Liver (tissue), 9 donors: ENCODE data around the gene TBCD. TPM values are rescaled to one million over a fixed set of nuclear protein-coding genes. Genes with fewer than 3 reads are reported as not detected.

ENCODE experiments used
- DNase-seq: peaks from one replicate; pipeline ENCODE4 v3.0.0-alpha.2; 2017; ENCODE audit warnings: low spot score
- H3K27ac ChIP-seq, 2 donors: one replicate each; pipeline ENCODE4 v1.7.0; 2013; ENCODE audit warnings: inconsistent platforms in 2 of 2, low read length in 2 of 2, control low read depth in 1 of 2, low read depth in 1 of 2, mild to moderate bottlenecking in 1 of 2
- H3K27me3 ChIP-seq, 4 donors: one replicate each; pipeline versions ENCODE4 v1.6.1 to v1.7.0; 2013; ENCODE audit warnings: low read length in 3 of 4, inconsistent platforms in 1 of 4, mild to moderate bottlenecking in 1 of 4, moderate library complexity in 1 of 4; ENCODE audit not compliant: control insufficient read depth in 4 of 4, insufficient read depth in 4 of 4
- H3K36me3 ChIP-seq, 4 donors: one replicate each; pipeline versions ENCODE4 v1.6.1 to v1.7.0; 2013; ENCODE audit warnings: low read length in 3 of 4, mild to moderate bottlenecking in 3 of 4, low read depth in 1 of 4, moderate library complexity in 1 of 4; ENCODE audit not compliant: control insufficient read depth in 4 of 4, insufficient read depth in 3 of 4
- H3K4me1 ChIP-seq, 4 donors: one replicate each; pipeline versions ENCODE4 v1.6.1 to v1.7.0; 2013; ENCODE audit warnings: low read length in 3 of 4, mild to moderate bottlenecking in 3 of 4, moderate library complexity in 1 of 4; ENCODE audit not compliant: control insufficient read depth in 4 of 4, insufficient read depth in 4 of 4
- H3K4me3 ChIP-seq, 3 donors: one replicate each; pipeline versions ENCODE4 v1.6.1 to v1.7.0; 2013; ENCODE audit warnings: low read length in 3 of 3, control low read depth in 1 of 3, low read depth in 1 of 3, mild to moderate bottlenecking in 1 of 3
- H3K9ac ChIP-seq, 2 donors: one replicate each; pipeline ENCODE4 v1.7.0; 2013; ENCODE audit warnings: low read length in 2 of 2, mild to moderate bottlenecking in 2 of 2, moderate library complexity in 2 of 2, control low read depth in 1 of 2, low read depth in 1 of 2
- H3K9me3 ChIP-seq, 4 donors: one replicate each; pipeline versions ENCODE4 v1.6.1 to v1.7.0; 2013; ENCODE audit warnings: low read length in 3 of 4; ENCODE audit not compliant: control insufficient read depth in 4 of 4
- FOXA1 ChIP-seq: IDR thresholded peaks from 2 replicates; pipeline ENCODE4 v1.6.1; 2016; ENCODE audit warnings: antibody characterized with exemption
- FOXA2 ChIP-seq: IDR thresholded peaks from 2 replicates; pipeline ENCODE4 v1.6.1; 2016; ENCODE audit warnings: antibody characterized with exemption
- GABPA ChIP-seq, 2 donors: IDR thresholded peaks in 1 of 2; conservative IDR thresholded peaks in 1 of 2; 2 replicates each; pipeline ENCODE4 v1.6.1; 2016; ENCODE audit warnings: antibody characterized with exemption in 2 of 2, mild to moderate bottlenecking in 1 of 2, moderate library complexity in 1 of 2
- HNF4G ChIP-seq: IDR thresholded peaks from 2 replicates; pipeline ENCODE4 v1.6.1; 2016; ENCODE audit warnings: antibody characterized with exemption
- NR2F2 ChIP-seq: IDR thresholded peaks from 2 replicates; pipeline ENCODE4 v1.6.1; 2016; ENCODE audit warnings: antibody characterized with exemption
- RAD21 ChIP-seq, 2 donors: IDR thresholded peaks; 2 replicates each; pipeline ENCODE4 v1.6.1; 2016; ENCODE audit warnings: antibody characterized with exemption in 2 of 2, mild to moderate bottlenecking in 2 of 2
- SP1 ChIP-seq: IDR thresholded peaks from 2 replicates; pipeline ENCODE4 v1.6.1; 2018; ENCODE audit warnings: antibody characterized with exemption, mild to moderate bottlenecking
- TAF1 ChIP-seq: conservative IDR thresholded peaks from 2 replicates; pipeline ENCODE4 v1.6.1; 2016; ENCODE audit warnings: antibody characterized with exemption, mild to moderate bottlenecking
- WGBS: extraction: QIAGEN DNeasy Blood & Tissue Kit; methylation state at CpG from one replicate; pipeline ENCODE4 v1.1.7; 2013; 5-methylcytosine and 5-hydroxymethylcytosine counted together
- polyA plus RNA-seq, 2 donors: library from polyadenylated mRNA; stranded (reverse) in 1 of 2; unstranded in 1 of 2; fragments of 200-250 nt in 1 of 2; fragments of >200 nt in 1 of 2; fragmentation: Nextera tagmentation in 1 of 2; extraction: Ambion mirVana in 1 of 2; gene quantifications; one replicate each; pipeline versions ENCODE4 v1.2.1 to v1.2.3, GENCODE V29; 2013 to 2015
- total RNA-seq, 2 donors: library from RNA; depleted of rRNA; stranded (reverse); fragments of >200 nt; gene quantifications; one replicate each; pipeline ENCODE4 v1.2.3, GENCODE V29; 2014
- TF ChIP-seq, protein P1 (sequence below): IDR thresholded peaks from 2 replicates; pipeline ENCODE4 v1.6.1; 2016; ENCODE audit warnings: antibody characterized with exemption
- TF ChIP-seq, protein P2 (sequence below): IDR thresholded peaks from 2 replicates; pipeline ENCODE4 v1.6.1; 2016; ENCODE audit warnings: antibody characterized with exemption
- TF ChIP-seq, protein P3 (sequence below): IDR thresholded peaks from 2 replicates; pipeline ENCODE4 v1.6.1; 2016; ENCODE audit warnings: antibody characterized with exemption
- TF ChIP-seq, protein P4 (sequence below): IDR thresholded peaks from 2 replicates; pipeline ENCODE4 v1.6.1; 2016; ENCODE audit warnings: antibody characterized with exemption, mild to moderate bottlenecking
- donor health status: healthy.
- donor health status: healthy.
- donor health status: healthy.
- donor health status: healthy.
- donor health status: healthy.

TBCD gene
- total and polyA plus RNA-seq, 4 donors = 29.8 to 42.2 (median 33.0) TPM

DNA sequence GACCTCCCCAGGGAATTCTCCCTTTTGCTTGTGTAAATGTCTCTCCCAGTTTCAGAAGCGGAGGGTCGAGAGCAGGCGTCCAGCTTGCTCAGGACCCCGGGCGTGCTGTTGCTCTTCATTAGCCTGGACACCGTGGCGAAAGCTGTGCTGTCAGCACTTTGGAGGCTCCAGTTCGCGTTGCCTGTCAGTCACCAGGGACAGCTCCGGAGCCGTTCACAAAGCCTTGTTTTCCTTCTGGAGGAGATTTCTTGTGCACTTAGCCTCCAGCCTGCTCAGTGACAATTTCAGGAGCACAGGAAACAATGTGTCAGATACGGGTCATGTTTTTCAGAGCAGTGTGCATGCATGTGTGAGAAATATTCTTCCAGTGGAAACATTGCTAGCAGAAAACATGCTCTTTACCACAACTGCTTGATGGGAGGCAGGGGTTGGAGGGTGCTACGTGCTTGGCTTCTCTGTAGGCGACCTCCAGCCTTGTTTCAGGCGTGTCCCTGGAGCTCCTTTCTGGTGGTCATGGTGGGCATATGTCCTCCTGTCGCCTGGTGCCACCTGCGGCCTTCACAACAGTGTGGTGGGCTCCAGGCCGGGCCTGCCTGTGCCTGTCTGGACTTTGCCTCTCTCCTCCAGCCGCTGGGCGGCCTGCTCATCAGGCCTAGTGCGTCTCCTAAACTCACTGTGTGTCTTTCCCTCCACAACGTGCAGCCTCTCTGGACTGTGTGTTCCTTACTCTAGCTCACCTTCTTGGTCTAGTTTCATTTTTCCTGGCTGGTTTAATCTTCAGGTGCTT is 59.0 kb downstream of the TBCD start:
- H3K9ac ChIP-seq = no peak overlapping the region
- WGBS = 91% methylated on average over 22 of the region's 22 CpGs
- no peaks in the 10 kb centered on the region for H3K9me3 ChIP-seq
- no peak overlapping the region for H3K27ac ChIP-seq
- TF ChIP-seq, protein P1, sequence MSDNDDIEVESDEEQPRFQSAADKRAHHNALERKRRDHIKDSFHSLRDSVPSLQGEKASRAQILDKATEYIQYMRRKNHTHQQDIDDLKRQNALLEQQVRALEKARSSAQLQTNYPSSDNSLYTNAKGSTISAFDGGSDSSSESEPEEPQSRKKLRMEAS = no peak
- TF ChIP-seq FOXA1 (no peak), GABPA (IDR thresholded peaks at IDR 0.05 in 1 of 2, conservative IDR thresholded peaks at IDR 0.05 in 1 of 2) (no peak), RAD21 (IDR thresholded peaks at IDR 0.05) (no peak), TAF1 (no peak), NR2F2 (no peak), SP1 (no peak)
- TF ChIP-seq, protein P2, sequence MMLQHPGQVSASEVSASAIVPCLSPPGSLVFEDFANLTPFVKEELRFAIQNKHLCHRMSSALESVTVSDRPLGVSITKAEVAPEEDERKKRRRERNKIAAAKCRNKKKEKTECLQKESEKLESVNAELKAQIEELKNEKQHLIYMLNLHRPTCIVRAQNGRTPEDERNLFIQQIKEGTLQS = no peak
- no peak overlapping the region for H3K4me3 ChIP-seq
- DNase-seq = no peak
- peaks cover 5 to 42% (median 5%) of the 10 kb centered on the region in 4 donors for H3K36me3 ChIP-seq
- H3K4me1 ChIP-seq = no peaks in the 10 kb centered on the region
- H3K27me3 ChIP-seq = no peaks in the 10 kb centered on the region

DNA sequence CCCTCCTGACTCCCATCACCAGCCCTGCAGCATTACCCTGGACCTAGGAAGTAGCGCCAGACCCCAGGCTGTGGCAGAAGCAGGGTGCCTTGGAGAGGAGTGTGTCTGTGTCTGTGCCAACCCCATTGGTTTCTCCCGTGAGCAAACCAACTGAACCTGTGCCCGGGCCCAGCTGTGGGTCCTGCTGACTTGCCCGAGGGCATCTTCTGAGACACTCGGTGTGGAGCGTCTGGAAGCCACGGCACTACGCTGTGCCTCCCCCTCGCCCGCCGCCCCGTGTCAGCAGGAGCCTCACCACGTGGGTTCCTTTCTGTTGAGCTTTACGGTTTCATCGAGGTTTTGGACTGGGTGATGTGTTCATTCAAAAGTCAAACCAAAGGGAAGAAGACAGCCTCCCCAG is 60.2 kb downstream of the TBCD start:
- Histone ChIP-seq H3K27me3 (no peaks in the 10 kb centered on the region), H3K9ac (no peak overlapping the region), H3K36me3 (peaks cover 3 to 43% (median 12%) of the 10 kb centered on the region in 4 donors), H3K4me1 (no peaks in the 10 kb centered on the region), H3K4me3 (no peak overlapping the region), H3K9me3 (no peaks in the 10 kb centered on the region), H3K27ac (no peak overlapping the region)
- DNase-seq = no peak
- TF ChIP-seq GABPA (IDR thresholded peaks at IDR 0.05 in 1 of 2, conservative IDR thresholded peaks at IDR 0.05 in 1 of 2) (no peak), NR2F2 (no peak), FOXA1 (no peak), HNF4G (no peak), FOXA2 (no peak)
- TF ChIP-seq, protein P1 = no peak
- TF ChIP-seq, protein P3, sequence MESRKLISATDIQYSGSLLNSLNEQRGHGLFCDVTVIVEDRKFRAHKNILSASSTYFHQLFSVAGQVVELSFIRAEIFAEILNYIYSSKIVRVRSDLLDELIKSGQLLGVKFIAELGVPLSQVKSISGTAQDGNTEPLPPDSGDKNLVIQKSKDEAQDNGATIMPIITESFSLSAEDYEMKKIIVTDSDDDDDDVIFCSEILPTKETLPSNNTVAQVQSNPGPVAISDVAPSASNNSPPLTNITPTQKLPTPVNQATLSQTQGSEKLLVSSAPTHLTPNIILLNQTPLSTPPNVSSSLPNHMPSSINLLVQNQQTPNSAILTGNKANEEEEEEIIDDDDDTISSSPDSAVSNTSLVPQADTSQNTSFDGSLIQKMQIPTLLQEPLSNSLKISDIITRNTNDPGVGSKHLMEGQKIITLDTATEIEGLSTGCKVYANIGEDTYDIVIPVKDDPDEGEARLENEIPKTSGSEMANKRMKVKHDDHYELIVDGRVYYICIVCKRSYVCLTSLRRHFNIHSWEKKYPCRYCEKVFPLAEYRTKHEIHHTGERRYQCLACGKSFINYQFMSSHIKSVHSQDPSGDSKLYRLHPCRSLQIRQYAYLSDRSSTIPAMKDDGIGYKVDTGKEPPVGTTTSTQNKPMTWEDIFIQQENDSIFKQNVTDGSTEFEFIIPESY = no peak
- TF ChIP-seq, protein P2 = no peak
- TF ChIP-seq, protein P4, sequence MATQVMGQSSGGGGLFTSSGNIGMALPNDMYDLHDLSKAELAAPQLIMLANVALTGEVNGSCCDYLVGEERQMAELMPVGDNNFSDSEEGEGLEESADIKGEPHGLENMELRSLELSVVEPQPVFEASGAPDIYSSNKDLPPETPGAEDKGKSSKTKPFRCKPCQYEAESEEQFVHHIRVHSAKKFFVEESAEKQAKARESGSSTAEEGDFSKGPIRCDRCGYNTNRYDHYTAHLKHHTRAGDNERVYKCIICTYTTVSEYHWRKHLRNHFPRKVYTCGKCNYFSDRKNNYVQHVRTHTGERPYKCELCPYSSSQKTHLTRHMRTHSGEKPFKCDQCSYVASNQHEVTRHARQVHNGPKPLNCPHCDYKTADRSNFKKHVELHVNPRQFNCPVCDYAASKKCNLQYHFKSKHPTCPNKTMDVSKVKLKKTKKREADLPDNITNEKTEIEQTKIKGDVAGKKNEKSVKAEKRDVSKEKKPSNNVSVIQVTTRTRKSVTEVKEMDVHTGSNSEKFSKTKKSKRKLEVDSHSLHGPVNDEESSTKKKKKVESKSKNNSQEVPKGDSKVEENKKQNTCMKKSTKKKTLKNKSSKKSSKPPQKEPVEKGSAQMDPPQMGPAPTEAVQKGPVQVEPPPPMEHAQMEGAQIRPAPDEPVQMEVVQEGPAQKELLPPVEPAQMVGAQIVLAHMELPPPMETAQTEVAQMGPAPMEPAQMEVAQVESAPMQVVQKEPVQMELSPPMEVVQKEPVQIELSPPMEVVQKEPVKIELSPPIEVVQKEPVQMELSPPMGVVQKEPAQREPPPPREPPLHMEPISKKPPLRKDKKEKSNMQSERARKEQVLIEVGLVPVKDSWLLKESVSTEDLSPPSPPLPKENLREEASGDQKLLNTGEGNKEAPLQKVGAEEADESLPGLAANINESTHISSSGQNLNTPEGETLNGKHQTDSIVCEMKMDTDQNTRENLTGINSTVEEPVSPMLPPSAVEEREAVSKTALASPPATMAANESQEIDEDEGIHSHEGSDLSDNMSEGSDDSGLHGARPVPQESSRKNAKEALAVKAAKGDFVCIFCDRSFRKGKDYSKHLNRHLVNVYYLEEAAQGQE = no peak
- 96% methylated on average over 15 of the region's 15 CpGs for WGBS
